Sigmoid colon (tissue), 4 donors: Measurements from ENCODE around the gene EXOC3L4.

Source experiments
- CTCF ChIP-seq, 4 experiments: fragments of 450-650 bp in 3 of 4; fragments of 200-600 bp in 1 of 4; IDR thresholded peaks; one replicate each; pipeline ENCODE4 v1.5.1; 2016 to 2019; ENCODE audit warnings: antibody characterized with exemption in 4 of 4, mild to moderate bottlenecking in 3 of 4, moderate library complexity in 2 of 4
- EP300 ChIP-seq, 4 donors: sonication (generic); formaldehyde crosslinking; IDR thresholded peaks; one replicate each; pipeline ENCODE4 v1.6.1; 2017; ENCODE audit warnings: antibody characterized with exemption in 4 of 4
- POLR2A ChIP-seq, 2 donors: fragments of 450-650 bp; IDR thresholded peaks; one replicate each; pipeline ENCODE4 v1.6.1; 2016; ENCODE audit warnings: antibody characterized with exemption in 2 of 2, mild to moderate bottlenecking in 2 of 2, moderate library complexity in 2 of 2
- POLR2AphosphoS5 ChIP-seq, 4 donors: sonication (generic); formaldehyde crosslinking; IDR thresholded peaks; one replicate each; pipeline ENCODE4 v1.6.1; 2017; ENCODE audit warnings: antibody characterized with exemption in 4 of 4

GRCh38 chr14:103055695-103056094 lies 38.8 kb upstream of the EXOC3L4 start:
- TF ChIP-seq POLR2A (IDR thresholded peaks at IDR 0.05): no peak
- no peak for TF ChIP-seq CTCF (IDR thresholded peaks at IDR 0.05)
- TF ChIP-seq EP300 (IDR thresholded peaks at IDR 0.05): no peak
- no peak for TF ChIP-seq POLR2AphosphoS5 (IDR thresholded peaks at IDR 0.05)
